H1 (cell line): ENCODE measurements around the gene LRRC25. TPM values are rescaled to one million over a fixed set of nuclear protein-coding genes. Genes with fewer than 3 reads are reported as not detected.

Source experiments
- CTCF ChIA-PET: fragments of 300-600 bp; sonication (Branson Sonifier 250); formaldehyde crosslinking; loops from one replicate; lab custom pipeline; 2021; ENCODE audit not compliant: partially characterized antibody; lab: Charles Lee
- POLR2A ChIA-PET: fragments of 300-600 bp; sonication (Branson Sonifier 250); formaldehyde crosslinking; loops from one replicate; lab custom pipeline; 2021; ENCODE audit warnings: inconsistent platforms; ENCODE audit not compliant: partially characterized antibody; lab: Charles Lee
- DNase-seq, 2 experiments: peaks; one replicate each; pipeline versions ENCODE4 v3.0.0 to v3.0.0-alpha.2; 2010 to 2022; ENCODE audit warnings: low spot score in 2 of 2, low read depth in 1 of 2, mixed read lengths in 1 of 2
- FAIRE-seq: peaks from 2 replicates; lab custom pipeline; 2011; peaks lifted over from hg19 to GRCh38; lab: Jason Lieb, UNC
- H2AFZ ChIP-seq: 2 replicates; pipeline ENCODE4 v1.8.1; 2012; ENCODE audit warnings: low read length, inconsistent platforms
- H2AK5ac ChIP-seq: 2 replicates; pipeline ENCODE4 v1.6.1; 2013; ENCODE audit warnings: low read depth, low read length
- H2BK120ac ChIP-seq: replicated peaks from 2 replicates; pipeline ENCODE3; 2013; ENCODE audit warnings: low read depth, low read length, inconsistent platforms
- H2BK12ac ChIP-seq: 2 replicates; pipeline ENCODE4 v1.6.1; 2013; ENCODE audit warnings: low read depth, low read length
- H2BK15ac ChIP-seq: 2 replicates; pipeline ENCODE4 v1.6.1; 2013; ENCODE audit warnings: low read length
- H2BK20ac ChIP-seq: 2 replicates; pipeline ENCODE4 v1.6.1; 2013; ENCODE audit warnings: low read length
- H2BK5ac ChIP-seq: 2 replicates; pipeline ENCODE4 v1.6.1; 2013; ENCODE audit warnings: low read depth, low read length
- H3K14ac ChIP-seq: 2 replicates; pipeline ENCODE4 v1.6.1; 2013; ENCODE audit warnings: inconsistent platforms; ENCODE audit not compliant: insufficient read length
- H3K18ac ChIP-seq: 2 replicates; pipeline ENCODE4 v1.6.1; 2013; ENCODE audit warnings: low read length; ENCODE audit errors: extremely low read depth
- H3K23ac ChIP-seq: 2 replicates; pipeline ENCODE4 v1.6.1; 2013; ENCODE audit warnings: inconsistent platforms; ENCODE audit not compliant: insufficient read length
- H3K23me2 ChIP-seq: 2 replicates; pipeline ENCODE4 v1.6.1; 2013; ENCODE audit warnings: low read depth, low read length
- H3K27ac ChIP-seq: 2 replicates; pipeline ENCODE4 v1.6.1; 2011; ENCODE audit warnings: low read depth, low read length, inconsistent platforms
- H3K27me3 ChIP-seq, 4 experiments: replicated peaks in 1 of 4; 1 replicate in 1 of 4; 2 replicates in 3 of 4; pipeline versions ENCODE4 v1.6.1 to v1.8.1; 2011 to 2013; ENCODE audit warnings: low read length in 3 of 4, mild to moderate bottlenecking in 3 of 4, inconsistent platforms in 2 of 4, mixed read lengths in 2 of 4, moderate library complexity in 1 of 4; ENCODE audit not compliant: control insufficient read depth in 3 of 4, insufficient read depth in 3 of 4; ENCODE audit errors: extremely low read depth in 1 of 4
- H3K36me3 ChIP-seq, 4 experiments: 2 replicates each; pipeline versions ENCODE4 v1.6.1 to v1.8.1; 2011 to 2013; ENCODE audit warnings: mild to moderate bottlenecking in 4 of 4, low read length in 3 of 4, moderate library complexity in 2 of 4, control low read depth in 1 of 4, inconsistent platforms in 1 of 4; ENCODE audit not compliant: insufficient read depth in 4 of 4, control insufficient read depth in 2 of 4
- H3K4ac ChIP-seq: replicated peaks from 2 replicates; pipeline ENCODE3; 2013; ENCODE audit warnings: low read length, low read depth, mixed read lengths, inconsistent platforms; ENCODE audit not compliant: insufficient read length
- H3K4me1 ChIP-seq, 4 experiments: replicated peaks in 1 of 4; 1 replicate in 1 of 4; 2 replicates in 3 of 4; pipeline versions ENCODE4 v1.6.1 to v1.8.1; 2011 to 2013; ENCODE audit warnings: low read length in 3 of 4, inconsistent platforms in 2 of 4, mixed read lengths in 1 of 4; ENCODE audit not compliant: insufficient read depth in 4 of 4, control insufficient read depth in 3 of 4
- H3K4me2 ChIP-seq, 2 experiments: 2 replicates each; pipeline versions ENCODE4 v1.6.1 to v1.8.1; 2011 to 2013; ENCODE audit warnings: low read depth in 2 of 2, low read length in 2 of 2, control low read depth in 1 of 2, inconsistent platforms in 1 of 2, mild to moderate bottlenecking in 1 of 2; ENCODE audit not compliant: insufficient read depth in 1 of 2
- H3K4me3 ChIP-seq, 4 experiments: fragments of 200-600, 300-600 bp in 1 of 4; sonication (generic), shearing (Covaris generic), sonication (Bioruptor Twin) in 1 of 4; 2 replicates each; pipeline versions ENCODE4 v1.5.1 to v1.8.1; 2011 to 2016; ENCODE audit warnings: low read length in 4 of 4, low read depth in 3 of 4, control low read depth in 2 of 4, inconsistent platforms in 2 of 4, mild to moderate bottlenecking in 2 of 4, mixed read lengths in 1 of 4, moderate library complexity in 1 of 4; ENCODE audit not compliant: insufficient read depth in 2 of 4; ENCODE audit errors: extremely low read depth in 1 of 4
- H3K56ac ChIP-seq: replicated peaks from 2 replicates; pipeline ENCODE3; 2013; ENCODE audit warnings: low read depth, mild to moderate bottlenecking, mixed read lengths, low read length, inconsistent platforms; ENCODE audit not compliant: insufficient read length
- H3K79me1 ChIP-seq: 2 replicates; pipeline ENCODE4 v1.6.1; 2013; ENCODE audit warnings: low read depth, low read length, control low read depth
- H3K79me2 ChIP-seq, 2 experiments: 2 replicates each; pipeline versions ENCODE4 v1.6.1 to v1.8.1; 2012 to 2013; ENCODE audit warnings: low read length in 2 of 2, mild to moderate bottlenecking in 2 of 2, inconsistent platforms in 1 of 2; ENCODE audit not compliant: insufficient read depth in 2 of 2, control insufficient read depth in 1 of 2
- H3K9ac ChIP-seq, 4 experiments: replicated peaks in 1 of 4; 1 replicate in 1 of 4; 2 replicates in 3 of 4; pipeline versions ENCODE4 v1.6.1 to v1.8.1; 2011 to 2013; ENCODE audit warnings: low read depth in 3 of 4, low read length in 3 of 4, control low read depth in 2 of 4, mild to moderate bottlenecking in 2 of 4, moderate library complexity in 2 of 4, inconsistent platforms in 1 of 4; ENCODE audit errors: extremely low read depth in 1 of 4
- H3K9me3 ChIP-seq, 2 experiments: 2 replicates each; pipeline versions ENCODE4 v1.6.1 to v1.8.1; 2012 to 2013; ENCODE audit warnings: mild to moderate bottlenecking in 2 of 2, moderate library complexity in 2 of 2, control low read depth in 1 of 2, inconsistent platforms in 1 of 2, low read depth in 1 of 2, low read length in 1 of 2, mixed read lengths in 1 of 2; ENCODE audit not compliant: insufficient read depth in 2 of 2
- H4K20me1 ChIP-seq, 2 experiments: replicated peaks in 1 of 2; 2 replicates each; pipeline versions ENCODE3 to v1.8.1; 2011 to 2013; ENCODE audit warnings: inconsistent platforms in 2 of 2, low read length in 2 of 2, mild to moderate bottlenecking in 1 of 2; ENCODE audit not compliant: insufficient read depth in 2 of 2, control insufficient read depth in 1 of 2
- H4K5ac ChIP-seq: 2 replicates; pipeline ENCODE4 v1.6.1; 2013; ENCODE audit warnings: low read length, low read depth, mixed read lengths, inconsistent platforms; ENCODE audit not compliant: insufficient read length
- H4K8ac ChIP-seq: 2 replicates; pipeline ENCODE4 v1.8.0; 2013; ENCODE audit warnings: mild to moderate bottlenecking, moderate library complexity, low read length, inconsistent platforms; ENCODE audit not compliant: insufficient read depth; ENCODE audit errors: extremely low read depth
- H4K91ac ChIP-seq: replicated peaks from 2 replicates; pipeline ENCODE3; 2013; ENCODE audit warnings: low read length, mixed read lengths, inconsistent platforms; ENCODE audit not compliant: insufficient read length
- BRCA1 ChIP-seq: IDR thresholded peaks from 2 replicates; pipeline ENCODE4 v1.6.1; 2012; ENCODE audit warnings: low read depth, low read length, improper control_type of control experiment
- CHD1 ChIP-seq: IDR thresholded peaks from 2 replicates; pipeline ENCODE4 v1.6.1; 2012; ENCODE audit warnings: low read depth, low read length, improper control_type of control experiment
- GTF2F1 ChIP-seq: IDR thresholded peaks from 2 replicates; pipeline ENCODE4 v1.6.1; 2012; ENCODE audit warnings: low read depth, low read length, improper control_type of control experiment, borderline replicate concordance
- RAD21 ChIP-seq, 2 experiments: IDR thresholded peaks in 1 of 2; conservative IDR thresholded peaks in 1 of 2; 2 replicates each; pipeline ENCODE4 v1.6.1; 2011; ENCODE audit warnings: low read depth in 2 of 2, low read length in 2 of 2, improper control_type of control experiment in 1 of 2, inconsistent platforms in 1 of 2, mild to moderate bottlenecking in 1 of 2, moderate library complexity in 1 of 2
- RXRA ChIP-seq: IDR thresholded peaks from 2 replicates; pipeline ENCODE4 v1.6.1; 2011; ENCODE audit warnings: low read depth, mild to moderate bottlenecking, low read length, moderate library complexity; ENCODE audit not compliant: insufficient read depth
- SIN3A ChIP-seq, 2 experiments: IDR thresholded peaks in 1 of 2; conservative IDR thresholded peaks in 1 of 2; 2 replicates each; pipeline ENCODE4 v1.6.1; 2011 to 2012; ENCODE audit warnings: low read length in 2 of 2, improper control_type of control experiment in 1 of 2, low read depth in 1 of 2, mild to moderate bottlenecking in 1 of 2
- SUZ12 ChIP-seq: fragments of 200-600 bp; sonication (generic); IDR thresholded peaks from 2 replicates; pipeline ENCODE4 v1.6.1; 2012; ENCODE audit warnings: mild to moderate bottlenecking, inconsistent platforms, low read length, moderate library complexity, mixed read lengths
- TAF7 ChIP-seq: optimal IDR thresholded peaks from 2 replicates; pipeline ENCODE3; 2011; ENCODE audit warnings: low read depth, mild to moderate bottlenecking, inconsistent platforms, low read length, moderate library complexity, borderline replicate concordance
- WGBS, 2 experiments: shearing (Covaris generic) in 1 of 2; methylation state at CpG; one replicate each; pipeline versions ENCODE4 v1.1.6 to v1.1.7; 2013 to 2015; ENCODE audit warnings: low lambda C conversion rate in 2 of 2, mixed read lengths in 2 of 2, inconsistent platforms in 1 of 2, low coverage in 1 of 2, missing lambda C conversion rate in 1 of 2; ENCODE audit not compliant: insufficient replicate concordance in 2 of 2, insufficient coverage in 1 of 2, insufficient read length in 1 of 2; ENCODE audit errors: extremely low coverage in 1 of 2, missing lambda C conversion rate in 1 of 2; 5-methylcytosine and 5-hydroxymethylcytosine counted together
- polyA plus RNA-seq, 7 experiments: library from polyadenylated mRNA; depleted of rRNA in 3 of 7; stranded (reverse) in 5 of 7; unstranded in 2 of 7; fragments of >200 nt in 5 of 7; fragments of 200-250 nt in 2 of 7; gene quantifications; 1 replicate in 5 of 7; 2 replicates in 1 of 7; 4 replicates in 1 of 7; pipeline versions ENCODE4 v1.2.1 to v1.2.3, GENCODE V29; 2011 to 2013; ENCODE audit warnings: missing spikeins in 2 of 7, mixed read lengths in 2 of 7
- total RNA-seq: library from RNA; stranded (reverse); fragmentation: NEBNext Ultra II Directional; extraction: Animal tissue kit (Norgen Biotek cat#: 25700); gene quantifications from 2 replicates; pipeline ENCODE4 v1.2.1, GENCODE V29; 2021
- TF ChIP-seq, protein P1 (sequence below): IDR thresholded peaks from 2 replicates; pipeline ENCODE4 v1.6.1; 2012; ENCODE audit warnings: inconsistent platforms

Gene LRRC25
- total and polyA plus RNA-seq, 2 of the 8 experiments (the other 6 are each of a cell fraction or from before 2014, with no cell fraction given), result 0.20 to 0.41 TPM

- no peaks in the 10 kb centered on the region for H3K23me2 ChIP-seq
- H3K4ac ChIP-seq, result peak overlapping the region; percentile 82
- H3K79me1 ChIP-seq, result no peaks in the 10 kb centered on the region
- peak overlapping the region; percentile 98 for H2BK5ac ChIP-seq
- peak overlapping the region; percentile 85 for H3K56ac ChIP-seq
- peak overlapping the region; percentile 96 for H2BK120ac ChIP-seq
- H3K23ac ChIP-seq, result peak overlapping the region; percentile 9
- H2BK12ac ChIP-seq, result peak overlapping the region; percentile 96
- CTCF ChIA-PET, result interaction anchor here (0.6 to 2.6 kb wide), 7 partner anchors 9 to 504 kb away, joined by 3 to 6 read pairs (median 5); no protein-coding TSS in a partner anchor
- no peaks in the 10 kb centered on the region for H3K36me3 ChIP-seq
- peak overlapping the region in 3 of 4 experiments; percentile 47 to 61 (median 51); a peak in 4 of 7 replicates for H3K9ac ChIP-seq
- no peaks in the 10 kb centered on the region for H3K27me3 ChIP-seq
- H3K9me3 ChIP-seq, result no peaks in the 10 kb centered on the region
- no peak overlapping the region; the same call in 1 of the 2 replicates for H2BK15ac ChIP-seq
- no peak overlapping the region for H3K14ac ChIP-seq
- H4K8ac ChIP-seq, result peak overlapping the region; percentile 96; the same call in 1 of the 2 replicates
- H4K91ac ChIP-seq, result peak overlapping the region; percentile 100
- peak overlapping the region; percentile 59 for H3K27ac ChIP-seq
- peak overlapping the region; percentile 73 for H4K5ac ChIP-seq
- H2AFZ ChIP-seq, result no peak overlapping the region
- POLR2A ChIA-PET, result interaction anchor here (0.8 to 3.1 kb wide), 7 partner anchors 9 to 101 kb away, joined by 3 to 20 read pairs (median 3); partner anchors contain the start of genes GDF15 and JUND
- peak overlapping the region; percentile 89 for H2BK20ac ChIP-seq
- DNase-seq (peak; percentile 81 to 86), FAIRE-seq (no peak)
- peak overlapping the region; percentile 95 for H3K18ac ChIP-seq
- WGBS, 2 experiments, result 51% methylated on average over 13 of the region's 17 CpGs; no CpG with 5 or more reads in 1 of the 2 experiments
- H3K79me2 ChIP-seq, result no peaks in the 10 kb centered on the region
- 0 out of 4 replicates have a peak overlapping the region, but pooled peaks of 1 of the 2 experiments have one; percentile 28 for H3K4me2 ChIP-seq
- H4K20me1 ChIP-seq, result no peaks in the 10 kb centered on the region
- H2AK5ac ChIP-seq, result peak overlapping the region; percentile 99
- H3K4me1 ChIP-seq, result peaks cover 3 to 21% (median 8%) of the 10 kb centered on the region in 4 experiments; a peak in 6 of 7 replicates
- no peak overlapping the region for H3K4me3 ChIP-seq
- TF ChIP-seq RAD21 (IDR thresholded peaks at IDR 0.05 in 1 of 2, conservative IDR thresholded peaks at IDR 0.05 in 1 of 2; ENCODE audit: low read depth in 2 of 2, low read length in 2 of 2) (no peak), SIN3A (conservative IDR thresholded peaks at IDR 0.05 in 1 of 2, IDR thresholded peaks at IDR 0.05 in 1 of 2; ENCODE audit: low read depth in 1 of 2, low read length in 2 of 2) (peak in 1 of 2 experiments; percentile 62; a peak in 1 of 4 replicates), BRCA1 (no peak), GTF2F1 (peak; percentile 24; the same call in 1 of the 2 replicates), TAF7 (no peak), RXRA (0 out of 2 replicates have a peak, but pooled peaks have one; percentile 33), CHD1 (no peak), SUZ12 (no peak)
- TF ChIP-seq, protein P1, sequence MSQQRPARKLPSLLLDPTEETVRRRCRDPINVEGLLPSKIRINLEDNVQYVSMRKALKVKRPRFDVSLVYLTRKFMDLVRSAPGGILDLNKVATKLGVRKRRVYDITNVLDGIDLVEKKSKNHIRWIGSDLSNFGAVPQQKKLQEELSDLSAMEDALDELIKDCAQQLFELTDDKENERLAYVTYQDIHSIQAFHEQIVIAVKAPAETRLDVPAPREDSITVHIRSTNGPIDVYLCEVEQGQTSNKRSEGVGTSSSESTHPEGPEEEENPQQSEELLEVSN, result peak; percentile 91
These were observed 23.4 kb downstream of the LRRC25 start for GRCh38 chr19:18373892-18374629.
